IPS-18c (cell line): Measurements from ENCODE around the gene KRTDAP.
"Not testable (repeated sequence)": the region's sequence is repeated elsewhere in the genome, so short reads cannot be mapped to it uniquely, and the experiment has no call there.

Experiments used
- H3K4me3 ChIP-seq: 2 replicates; pipeline ENCODE4 v1.7.0; 2013; ENCODE audit warnings: low read depth, mild to moderate bottlenecking, low read length, moderate library complexity; ENCODE audit not compliant: insufficient read depth
- H3K9me3 ChIP-seq: one replicate; pipeline ENCODE4 v1.6.1; 2013; ENCODE audit warnings: mild to moderate bottlenecking, low read length, moderate library complexity; ENCODE audit not compliant: control insufficient read depth, insufficient read depth

Gene KRTDAP

GRCh38 chr19:35466259-35466658 is 24.0 kb downstream of the KRTDAP start:
- H3K9me3 ChIP-seq: no peaks in the 10 kb centered on the region
- H3K4me3 ChIP-seq: no peak overlapping the region

GRCh38 chr19:35462956-35463355 is 27.3 kb downstream of the KRTDAP start:
- not testable (repeated sequence) for H3K4me3 ChIP-seq, H3K9me3 ChIP-seq

- Histone ChIP-seq H3K9me3 (no peaks in the 10 kb centered on the region), H3K4me3 (no peak overlapping the region)
Observed at GRCh38 chr19:35462476-35462953, 27.7 kb downstream of the KRTDAP start.

GRCh38 chr19:35461788-35462187 is 28.5 kb downstream of the KRTDAP start:
- H3K4me3 ChIP-seq, H3K9me3 ChIP-seq: not testable (repeated sequence)

GRCh38 chr19:35461060-35461459 is 29.2 kb downstream of the KRTDAP start:
- Histone ChIP-seq H3K9me3 (no peaks in the 10 kb centered on the region), H3K4me3 (no peak overlapping the region)

GRCh38 chr19:35460608-35461007 is 29.7 kb downstream of the KRTDAP start:
- H3K9me3 ChIP-seq: no peaks in the 10 kb centered on the region
- no peak overlapping the region for H3K4me3 ChIP-seq

- Histone ChIP-seq H3K9me3 (no peaks in the 10 kb centered on the region), H3K4me3 (no peak overlapping the region)
Observed at GRCh38 chr19:35459414-35460082, 30.7 kb downstream of the KRTDAP start.

GRCh38 chr19:35458731-35459391 is 31.4 kb downstream of the KRTDAP start:
- no peak overlapping the region for H3K4me3 ChIP-seq
- H3K9me3 ChIP-seq: no peaks in the 10 kb centered on the region

- Histone ChIP-seq H3K4me3 (no peak overlapping the region), H3K9me3 (no peaks in the 10 kb centered on the region)
Observed at GRCh38 chr19:35458192-35458591, 32.1 kb downstream of the KRTDAP start.

- no peak overlapping the region for H3K4me3 ChIP-seq
- no peaks in the 10 kb centered on the region for H3K9me3 ChIP-seq
Observed at GRCh38 chr19:35457173-35457572, 33.1 kb downstream of the KRTDAP start.

- H3K9me3 ChIP-seq: no peaks in the 10 kb centered on the region
- no peak overlapping the region for H3K4me3 ChIP-seq
Observed at GRCh38 chr19:35455616-35456201, 34.6 kb downstream of the KRTDAP start.

GRCh38 chr19:35454663-35455062 is 35.6 kb downstream of the KRTDAP start:
- Histone ChIP-seq H3K4me3 (no peak overlapping the region), H3K9me3 (no peaks in the 10 kb centered on the region)

GRCh38 chr19:35451338-35452096 is 38.7 kb downstream of the KRTDAP start:
- Histone ChIP-seq H3K4me3 (no peak overlapping the region), H3K9me3 (no peaks in the 10 kb centered on the region)

- Histone ChIP-seq H3K9me3 (no peaks in the 10 kb centered on the region), H3K4me3 (no peak overlapping the region)
Observed at GRCh38 chr19:35449359-35450043, 40.8 kb downstream of the KRTDAP start.

- H3K4me3 ChIP-seq: no peak within 1 kb of the TSS
- H3K9me3 ChIP-seq: no peaks in the 10 kb centered on the region
Observed at GRCh38 chr19:35447606-35448469, 42.4 kb downstream of the KRTDAP start, which contains the start of gene FFAR2. FFAR2 (plus strand) TSS chr19:35448257; CDS start chr19:35449715, 1,458 bp downstream.

- no peak overlapping the region for H3K4me3 ChIP-seq
- H3K9me3 ChIP-seq: no peaks in the 10 kb centered on the region
Observed at GRCh38 chr19:35445826-35446593, 44.3 kb downstream of the KRTDAP start.
